IMR-90 (cell line): Measurements from ENCODE around the gene KRT222. TPM values are rescaled to one million over a fixed set of nuclear protein-coding genes. Genes with fewer than 3 reads are reported as not detected.

Source experiments
- ATAC-seq: fragments of 200-7000 bp; cut with Tn5 transposase; 2 replicates; pipeline ENCODE4 v1.9.1; 2020; ENCODE audit warnings: low read depth, mild to moderate bottlenecking, moderate library complexity
- BruUV-seq: library from RNA; stranded (reverse); fragments of 400-500 nt; replicated peaks from 2 replicates; lab custom pipeline; 2021; lab: Mats Ljungman, UMichigan
- CTCF ChIA-PET: fragments of 300-600 bp; formaldehyde crosslinking; extraction: SDS; loops from one replicate; lab custom pipeline; 2021; ENCODE audit warnings: antibody characterized with exemption; lab: Yijun Ruan, JAX
- POLR2A ChIA-PET: fragments of 300-600 bp; sonication (Branson Sonifier 250); formaldehyde crosslinking; loops from one replicate; lab custom pipeline; 2022; ENCODE audit warnings: antibody characterized with exemption; ENCODE audit not compliant: unreplicated experiment; lab: Charles Lee
- DNase-seq: peaks from one replicate; pipeline ENCODE4 v3.0.0; 2013
- H2AFZ ChIP-seq: replicated peaks from 2 replicates; pipeline ENCODE3; 2013; ENCODE audit warnings: low read length, mild to moderate bottlenecking; ENCODE audit not compliant: poor library complexity
- H2AK5ac ChIP-seq: 2 replicates; pipeline ENCODE4 v1.6.1; 2013; ENCODE audit warnings: low read depth, low read length, inconsistent platforms
- H2AK9ac ChIP-seq: replicated peaks from 2 replicates; pipeline ENCODE3; 2013; ENCODE audit warnings: mild to moderate bottlenecking, low read depth, low read length, moderate library complexity; ENCODE audit not compliant: poor library complexity
- H2BK120ac ChIP-seq: 2 replicates; pipeline ENCODE4 v1.6.1; 2013; ENCODE audit warnings: low read depth, low read length, inconsistent platforms
- H2BK15ac ChIP-seq: 3 replicates; pipeline ENCODE4 v1.6.1; 2013; ENCODE audit warnings: low read depth, low read length, inconsistent platforms
- H2BK20ac ChIP-seq: 2 replicates; pipeline ENCODE4 v1.6.1; 2013; ENCODE audit warnings: low read depth, mild to moderate bottlenecking, inconsistent platforms, low read length, moderate library complexity
- H2BK5ac ChIP-seq: 2 replicates; pipeline ENCODE4 v1.6.1; 2013; ENCODE audit warnings: mild to moderate bottlenecking, low read depth, low read length, inconsistent platforms; ENCODE audit not compliant: poor library complexity, severe bottlenecking
- H3K14ac ChIP-seq: replicated peaks from 2 replicates; pipeline ENCODE4 v1.6.1; 2013; ENCODE audit warnings: low read depth, low read length, inconsistent platforms
- H3K18ac ChIP-seq: 2 replicates; pipeline ENCODE4 v1.6.1; 2013; ENCODE audit warnings: low read depth, low read length, control low read depth
- H3K23ac ChIP-seq: 2 replicates; pipeline ENCODE4 v1.6.1; 2013; ENCODE audit warnings: low read depth, low read length, inconsistent platforms
- H3K27ac ChIP-seq: 2 replicates; pipeline ENCODE4 v1.5.1; 2013; ENCODE audit warnings: mild to moderate bottlenecking, control low read depth, low read length; ENCODE audit not compliant: insufficient read depth
- H3K27me3 ChIP-seq: 2 replicates; pipeline ENCODE4 v1.6.1; 2013; ENCODE audit warnings: low read length; ENCODE audit not compliant: control insufficient read depth, insufficient read depth
- H3K36me3 ChIP-seq: 2 replicates; pipeline ENCODE4 v1.6.1; 2013; ENCODE audit warnings: low read length, mixed read lengths; ENCODE audit not compliant: control insufficient read depth, insufficient read depth
- H3K4ac ChIP-seq: 2 replicates; pipeline ENCODE4 v1.6.1; 2013; ENCODE audit warnings: low read depth, low read length, inconsistent platforms
- H3K4me1 ChIP-seq: 2 replicates; pipeline ENCODE4 v1.6.1; 2013; ENCODE audit warnings: low read length, mixed read lengths; ENCODE audit not compliant: control insufficient read depth, insufficient read depth
- H3K4me2 ChIP-seq: 2 replicates; pipeline ENCODE4 v1.6.1; 2013; ENCODE audit warnings: low read depth, mild to moderate bottlenecking, control low read depth, low read length, moderate library complexity
- H3K4me3 ChIP-seq: 2 replicates; pipeline ENCODE4 v1.5.1; 2013; ENCODE audit warnings: low read depth, mild to moderate bottlenecking, control low read depth, low read length, moderate library complexity; ENCODE audit not compliant: insufficient read depth
- H3K56ac ChIP-seq: 2 replicates; pipeline ENCODE4 v1.6.1; 2013; ENCODE audit warnings: low read length, inconsistent platforms; ENCODE audit not compliant: insufficient read depth; ENCODE audit errors: extremely low read depth
- H3K79me1 ChIP-seq, 2 experiments: 2 replicates each; pipeline ENCODE4 v1.6.1; 2013; ENCODE audit warnings: low read length in 2 of 2, inconsistent platforms in 1 of 2, low read depth in 1 of 2
- H3K9ac ChIP-seq: 2 replicates; pipeline ENCODE4 v1.6.1; 2013; ENCODE audit warnings: low read depth, low read length, control low read depth
- H3K9me1 ChIP-seq: 2 replicates; pipeline ENCODE4 v1.6.1; 2013; ENCODE audit warnings: low read length, inconsistent platforms; ENCODE audit not compliant: insufficient read depth
- H3K9me3 ChIP-seq: 2 replicates; pipeline ENCODE4 v1.6.1; 2013; ENCODE audit warnings: low read length; ENCODE audit not compliant: control insufficient read depth, insufficient read depth
- H4K20me1 ChIP-seq: 2 replicates; pipeline ENCODE4 v1.6.1; 2013; ENCODE audit warnings: low read length, inconsistent platforms; ENCODE audit not compliant: insufficient read depth
- H4K5ac ChIP-seq: 2 replicates; pipeline ENCODE4 v1.6.1; 2013; ENCODE audit warnings: mild to moderate bottlenecking, low read depth, low read length, control low read depth
- H4K8ac ChIP-seq, 2 experiments: 2 replicates each; pipeline ENCODE4 v1.6.1; 2013; ENCODE audit warnings: low read depth in 2 of 2, low read length in 2 of 2, control low read depth in 1 of 2, inconsistent platforms in 1 of 2
- H4K91ac ChIP-seq: 2 replicates; pipeline ENCODE4 v1.6.1; 2013; ENCODE audit warnings: low read depth, low read length, inconsistent platforms; ENCODE audit not compliant: insufficient read depth
- BHLHE40 ChIP-seq: fragments of 150-350 bp; IDR thresholded peaks from 2 replicates; pipeline ENCODE4 v1.6.1; 2016; ENCODE audit warnings: mild to moderate bottlenecking, low read depth, low read length
- CEBPB ChIP-seq: IDR thresholded peaks from 2 replicates; pipeline ENCODE4 v1.6.1; 2012; ENCODE audit warnings: low read depth, low read length, improper control_type of control experiment
- CHD1 ChIP-seq: IDR thresholded peaks from 2 replicates; pipeline ENCODE4 v1.6.1; 2012; ENCODE audit warnings: low read depth, low read length, improper control_type of control experiment
- CTCF ChIP-seq: conservative IDR thresholded peaks from 2 replicates; pipeline ENCODE4 v1.5.1; 2012; ENCODE audit warnings: mild to moderate bottlenecking, low read depth, low read length, improper control_type of control experiment
- ELK1 ChIP-seq: fragments of 150-350 bp; IDR thresholded peaks from 2 replicates; pipeline ENCODE4 v1.6.1; 2016; ENCODE audit warnings: low read depth, mild to moderate bottlenecking, low read length, moderate library complexity, borderline replicate concordance
- FOS ChIP-seq: fragments of 150-350 bp; IDR thresholded peaks from 2 replicates; pipeline ENCODE4 v1.6.1; 2016; ENCODE audit warnings: low read depth, low read length
- MAZ ChIP-seq: IDR thresholded peaks from 2 replicates; pipeline ENCODE4 v1.6.1; 2012; ENCODE audit warnings: low read depth, mild to moderate bottlenecking, low read length, improper control_type of control experiment, moderate library complexity, borderline replicate concordance
- MXI1 ChIP-seq: IDR thresholded peaks from 2 replicates; pipeline ENCODE4 v1.6.1; 2012; ENCODE audit warnings: low read depth, mild to moderate bottlenecking, low read length, moderate library complexity, borderline replicate concordance
- NFE2L2 ChIP-seq: fragments of 150-350 bp; IDR thresholded peaks from 2 replicates; pipeline ENCODE4 v1.6.1; 2016; ENCODE audit warnings: low read depth, mild to moderate bottlenecking, low read length
- POLR2A ChIP-seq: IDR thresholded peaks from 2 replicates; pipeline ENCODE4 v1.6.1; 2012; ENCODE audit warnings: mild to moderate bottlenecking, low read depth, low read length
- RCOR1 ChIP-seq: IDR thresholded peaks from 2 replicates; pipeline ENCODE4 v1.6.1; 2012; ENCODE audit warnings: mild to moderate bottlenecking, low read length, improper control_type of control experiment; ENCODE audit not compliant: insufficient replicate concordance
- RFX5 ChIP-seq: IDR thresholded peaks from 2 replicates; pipeline ENCODE4 v1.8.0; 2012; ENCODE audit warnings: low read depth, mild to moderate bottlenecking, low read length, moderate library complexity
- SMC3 ChIP-seq: fragments of 150-350 bp; IDR thresholded peaks from 2 replicates; pipeline ENCODE4 v1.6.1; 2016; ENCODE audit warnings: low read depth, mild to moderate bottlenecking, antibody characterized with exemption, low read length, moderate library complexity
- USF2 ChIP-seq: fragments of 150-350 bp; IDR thresholded peaks from 2 replicates; pipeline ENCODE4 v1.6.1; 2017; ENCODE audit warnings: mild to moderate bottlenecking, antibody characterized with exemption, low read length, low read depth
- WGBS, 2 experiments: methylation state at CpG; one replicate each; pipeline versions ENCODE4 v1.1.5 to v1.1.7; 2013; ENCODE audit warnings: missing lambda C conversion rate in 2 of 2; ENCODE audit not compliant: insufficient read length in 1 of 2; ENCODE audit errors: extremely low coverage in 2 of 2; 5-methylcytosine and 5-hydroxymethylcytosine counted together
- dilution Hi-C: fragments of 300-500 bp; cut with HindIII; formaldehyde crosslinking; loops from one replicate; pipeline ENCODE4 v1.14.3; 2018; ENCODE audit warnings: low sequenced_read_pairs; ENCODE audit not compliant: unreplicated experiment
- in situ Hi-C: fragments of 300-500 bp; cut with MboI; formaldehyde crosslinking; loops from 3 replicates; pipeline ENCODE4 v1.14.3; 2019; ENCODE audit warnings: low sequenced_read_pairs, inconsistent platforms, mixed read lengths
- intact Hi-C: fragments of 100-400 bp; cut with micrococcal nuclease; formaldehyde crosslinking; loops from 2 replicates; pipeline ENCODE4 v1.10.0; 2022
- polyA plus RNA-seq, 3 experiments: library from polyadenylated mRNA; depleted of rRNA; stranded (reverse); fragments of >200 nt; gene quantifications; 2 replicates each; pipeline ENCODE4 v1.2.3, GENCODE V29; 2012; ENCODE audit warnings: low replicate concordance in 1 of 3
- total RNA-seq: library from RNA; depleted of rRNA; stranded (reverse); fragments of >200 nt; gene quantifications from 2 replicates; pipeline ENCODE4 v1.2.3, GENCODE V29; 2012

Gene KRT222
- total and polyA plus RNA-seq, 2 of the 4 experiments (the other 2 are of a cell fraction), result not detected

GRCh38 chr17:40615068-40615840 lies 49.7 kb downstream of the KRT222 start:
- no peaks in the 10 kb centered on the region for H3K79me1 ChIP-seq
- intact Hi-C loops, result loop anchor here (1.0 kb wide), 1 partner anchor 176 kb away; no protein-coding TSS in a partner anchor
- ATAC-seq (peak; percentile 73), DNase-seq (peak; percentile 47)
- H3K27me3 ChIP-seq, result peaks cover 67% of the 10 kb centered on the region
- no peak overlapping the region for H3K14ac ChIP-seq
- H3K4me2 ChIP-seq, result no peak overlapping the region
- no peaks in the 10 kb centered on the region for H3K4me1 ChIP-seq
- no peak overlapping the region for H3K4ac ChIP-seq
- BruUV-seq, result no TSS peak
- no peak overlapping the region for H3K4me3 ChIP-seq
- H3K36me3 ChIP-seq, result no peaks in the 10 kb centered on the region
- WGBS, 2 experiments, result 50% methylated on average over 2 of the region's 7 CpGs; no CpG with 5 or more reads in 1 of the 2 experiments
- CTCF ChIA-PET, result interaction anchor here (0.6 to 1.9 kb wide), 7 partner anchors 10 to 1034 kb away, joined by 3 to 10 read pairs (median 3); no protein-coding TSS in a partner anchor
- no peak overlapping the region for H2AK9ac ChIP-seq
- no peak overlapping the region for H2BK15ac ChIP-seq
- no peak overlapping the region for H3K23ac ChIP-seq
- in situ Hi-C loops, result loop anchor here (5.0 kb wide), 1 partner anchor 177 kb away; no protein-coding TSS in a partner anchor
- POLR2A ChIA-PET, result no interaction called here
- H2BK20ac ChIP-seq, result no peak overlapping the region
- H4K8ac ChIP-seq, result no peak overlapping the region
- H3K9me3 ChIP-seq, result no peaks in the 10 kb centered on the region
- H4K20me1 ChIP-seq, result no peaks in the 10 kb centered on the region
- no peak overlapping the region for H3K56ac ChIP-seq
- no peak overlapping the region for H2BK5ac ChIP-seq
- H4K91ac ChIP-seq, result no peak overlapping the region
- dilution Hi-C loops, result no loop called here
- no peaks in the 10 kb centered on the region for H3K9me1 ChIP-seq
- no peak overlapping the region for H4K5ac ChIP-seq
- H2AFZ ChIP-seq, result no peak overlapping the region
- H3K9ac ChIP-seq, result no peak overlapping the region
- no peak overlapping the region for H2BK120ac ChIP-seq
- H3K27ac ChIP-seq, result no peak overlapping the region
- no peak overlapping the region for H3K18ac ChIP-seq
- H2AK5ac ChIP-seq, result no peak overlapping the region
- TF ChIP-seq MAZ (no peak), FOS (no peak), RFX5 (no peak), ELK1 (no peak), BHLHE40 (no peak), USF2 (no peak), MXI1 (no peak), SMC3 (peak; percentile 14; the same call in 1 of the 2 replicates), POLR2A (no peak), CTCF (peak; percentile 51), CEBPB (no peak), CHD1 (no peak), RCOR1 (no peak), NFE2L2 (no peak)
